ENCODE results near the gene JAKMIP2. TPM values are rescaled to one million over a fixed set of nuclear protein-coding genes. Genes with fewer than 3 reads are reported as not detected.

JAKMIP2 gene
- total RNA-seq, 1 experiment from 2014 or later = not detected

GRCh38 chr5:147780924-147781573, 1.5 kb downstream of the JAKMIP2 start:
- no peaks in the 10 kb centered on the region for H3K9me3 ChIP-seq (ENCODE audit: insufficient read depth, low read depth)
- H3K36me3 ChIP-seq (ENCODE audit: low read depth) = no peaks in the 10 kb centered on the region
- BruUV-seq (replicated peaks) = no TSS peak
- ChIA-PET POLR2A (ENCODE audit: unreplicated experiment) (no interaction called here), CTCF (no interaction called here)
- H3F3A ChIP-seq (ENCODE audit: insufficient read depth, low read depth) = no peaks in the 10 kb centered on the region
- no peak overlapping the region for H2AFZ ChIP-seq
- no peaks in the 10 kb centered on the region for H3K79me2 ChIP-seq (ENCODE audit: low read depth)
- H4K20me1 ChIP-seq (ENCODE audit: insufficient read depth) = no peaks in the 10 kb centered on the region
- no peak overlapping the region for H3K4me2 ChIP-seq
- TF ChIP-seq CTCF (conservative IDR thresholded peaks at IDR 0.05) (no peak), EZH2 (IDR thresholded peaks at IDR 0.05; ENCODE audit: low read depth) (no peak)
- no peak for DNase-seq
- no peaks in the 10 kb centered on the region for H3K9me2 ChIP-seq (ENCODE audit: insufficient read depth)
- no peaks in the 10 kb centered on the region for H3K4me1 ChIP-seq (replicated peaks; ENCODE audit: insufficient read depth)
- no peak overlapping the region for H3K27ac ChIP-seq
- no peak overlapping the region for H3K4me3 ChIP-seq
- intact Hi-C loops (cut with micrococcal nuclease; ENCODE audit: unreplicated experiment) = no loop called here
- H3K27me3 ChIP-seq (ENCODE audit: insufficient read depth, low read depth) = no peaks in the 10 kb centered on the region; the same call in 1 of the 2 replicates

- no peak for TF ChIP-seq EZH2 (IDR thresholded peaks at IDR 0.05; ENCODE audit: low read depth)
- no peak for TF ChIP-seq CTCF (conservative IDR thresholded peaks at IDR 0.05)
- Histone ChIP-seq H4K20me1 (ENCODE audit: insufficient read depth) (no peaks in the 10 kb centered on the region), H3K9me3 (ENCODE audit: insufficient read depth, low read depth) (no peaks in the 10 kb centered on the region), H3K4me3 (no peak overlapping the region), H3K4me2 (no peak overlapping the region), H3K27ac (no peak overlapping the region), H3K79me2 (ENCODE audit: low read depth) (no peaks in the 10 kb centered on the region), H3F3A (ENCODE audit: insufficient read depth, low read depth) (no peaks in the 10 kb centered on the region), H3K9me2 (ENCODE audit: insufficient read depth) (no peaks in the 10 kb centered on the region), H3K36me3 (ENCODE audit: low read depth) (no peaks in the 10 kb centered on the region), H3K27me3 (ENCODE audit: insufficient read depth, low read depth) (no peaks in the 10 kb centered on the region; the same call in 1 of the 2 replicates), H2AFZ (no peak overlapping the region), H3K4me1 (replicated peaks; ENCODE audit: insufficient read depth) (no peaks in the 10 kb centered on the region)
- intact Hi-C loops (cut with micrococcal nuclease; ENCODE audit: unreplicated experiment) = no loop called here
- BruUV-seq (replicated peaks) = no TSS peak
- POLR2A ChIA-PET (ENCODE audit: unreplicated experiment) = no interaction called here
- DNase-seq = no peak
- CTCF ChIA-PET = no interaction called here
These were observed 2.8 kb downstream of the JAKMIP2 start for GRCh38 chr5:147779694-147780093.

- no peaks in the 10 kb centered on the region for H3K9me2 ChIP-seq (ENCODE audit: insufficient read depth)
- H3K36me3 ChIP-seq (ENCODE audit: low read depth) = no peaks in the 10 kb centered on the region
- no peak overlapping the region for H2AFZ ChIP-seq
- H3K4me2 ChIP-seq = no peak overlapping the region
- DNase-seq = no peak
- H3K9me3 ChIP-seq (ENCODE audit: insufficient read depth, low read depth) = no peaks in the 10 kb centered on the region
- no peaks in the 10 kb centered on the region for H4K20me1 ChIP-seq (ENCODE audit: insufficient read depth)
- BruUV-seq (replicated peaks) = no TSS peak
- no peak for TF ChIP-seq CTCF (conservative IDR thresholded peaks at IDR 0.05)
- no peak for TF ChIP-seq EZH2 (IDR thresholded peaks at IDR 0.05; ENCODE audit: low read depth)
- no peaks in the 10 kb centered on the region for H3F3A ChIP-seq (ENCODE audit: insufficient read depth, low read depth)
- ChIA-PET POLR2A (ENCODE audit: unreplicated experiment) (no interaction called here), CTCF (no interaction called here)
- no peaks in the 10 kb centered on the region for H3K4me1 ChIP-seq (replicated peaks; ENCODE audit: insufficient read depth)
- H3K27me3 ChIP-seq (ENCODE audit: insufficient read depth, low read depth) = no peaks in the 10 kb centered on the region; the same call in 1 of the 2 replicates
- H3K79me2 ChIP-seq (ENCODE audit: low read depth) = no peaks in the 10 kb centered on the region
- no peak overlapping the region for H3K4me3 ChIP-seq
- intact Hi-C loops (cut with micrococcal nuclease; ENCODE audit: unreplicated experiment) = no loop called here
- no peak overlapping the region for H3K27ac ChIP-seq
These were observed 5.5 kb downstream of the JAKMIP2 start for GRCh38 chr5:147776989-147777388.
